ENCODE measurements around the gene TMEM214.

DNA sequence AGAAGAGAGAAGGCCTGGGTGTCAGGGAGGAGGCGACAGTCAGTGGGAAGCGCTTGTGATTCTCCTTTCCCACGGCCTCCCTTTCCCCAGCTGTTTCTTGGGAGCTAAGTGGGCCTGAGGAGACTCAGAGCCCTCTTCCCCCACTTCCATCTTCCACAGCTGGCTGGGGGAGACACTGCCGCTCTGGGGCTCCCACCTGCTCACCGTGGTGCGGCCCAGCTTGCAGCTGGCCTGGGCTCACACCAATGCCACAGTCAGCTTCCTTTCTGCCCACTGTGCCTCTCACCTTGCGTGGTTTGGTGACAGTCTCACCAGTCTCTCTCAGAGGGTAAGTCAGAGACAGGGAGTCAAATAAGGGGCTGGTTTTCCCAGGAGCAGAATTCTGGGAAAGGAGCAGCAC lies 7.1 kb downstream of the TMEM214 start:
- TF ChIP-seq RAD21 (conservative IDR thresholded peaks at IDR 0.05) (no peak), EZH2 (IDR thresholded peaks at IDR 0.05; ENCODE audit: borderline replicate concordance, insufficient read depth, low read length, poor library complexity, severe bottlenecking) (no peak), EP300 (conservative IDR thresholded peaks at IDR 0.05; ENCODE audit: poor library complexity, severe bottlenecking) (no peak), POLR2AphosphoS5 (IDR thresholded peaks at IDR 0.05) (no peak), SMC3 (conservative IDR thresholded peaks at IDR 0.05; ENCODE audit: poor library complexity) (no peak), MXI1 (conservative IDR thresholded peaks at IDR 0.05; ENCODE audit: poor library complexity, severe bottlenecking) (no peak)
- TF ChIP-seq, protein P1, sequence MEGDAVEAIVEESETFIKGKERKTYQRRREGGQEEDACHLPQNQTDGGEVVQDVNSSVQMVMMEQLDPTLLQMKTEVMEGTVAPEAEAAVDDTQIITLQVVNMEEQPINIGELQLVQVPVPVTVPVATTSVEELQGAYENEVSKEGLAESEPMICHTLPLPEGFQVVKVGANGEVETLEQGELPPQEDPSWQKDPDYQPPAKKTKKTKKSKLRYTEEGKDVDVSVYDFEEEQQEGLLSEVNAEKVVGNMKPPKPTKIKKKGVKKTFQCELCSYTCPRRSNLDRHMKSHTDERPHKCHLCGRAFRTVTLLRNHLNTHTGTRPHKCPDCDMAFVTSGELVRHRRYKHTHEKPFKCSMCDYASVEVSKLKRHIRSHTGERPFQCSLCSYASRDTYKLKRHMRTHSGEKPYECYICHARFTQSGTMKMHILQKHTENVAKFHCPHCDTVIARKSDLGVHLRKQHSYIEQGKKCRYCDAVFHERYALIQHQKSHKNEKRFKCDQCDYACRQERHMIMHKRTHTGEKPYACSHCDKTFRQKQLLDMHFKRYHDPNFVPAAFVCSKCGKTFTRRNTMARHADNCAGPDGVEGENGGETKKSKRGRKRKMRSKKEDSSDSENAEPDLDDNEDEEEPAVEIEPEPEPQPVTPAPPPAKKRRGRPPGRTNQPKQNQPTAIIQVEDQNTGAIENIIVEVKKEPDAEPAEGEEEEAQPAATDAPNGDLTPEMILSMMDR (IDR thresholded peaks at IDR 0.05; ENCODE audit: poor library complexity, severe bottlenecking), result no peak
- TF ChIP-seq, protein P2, sequence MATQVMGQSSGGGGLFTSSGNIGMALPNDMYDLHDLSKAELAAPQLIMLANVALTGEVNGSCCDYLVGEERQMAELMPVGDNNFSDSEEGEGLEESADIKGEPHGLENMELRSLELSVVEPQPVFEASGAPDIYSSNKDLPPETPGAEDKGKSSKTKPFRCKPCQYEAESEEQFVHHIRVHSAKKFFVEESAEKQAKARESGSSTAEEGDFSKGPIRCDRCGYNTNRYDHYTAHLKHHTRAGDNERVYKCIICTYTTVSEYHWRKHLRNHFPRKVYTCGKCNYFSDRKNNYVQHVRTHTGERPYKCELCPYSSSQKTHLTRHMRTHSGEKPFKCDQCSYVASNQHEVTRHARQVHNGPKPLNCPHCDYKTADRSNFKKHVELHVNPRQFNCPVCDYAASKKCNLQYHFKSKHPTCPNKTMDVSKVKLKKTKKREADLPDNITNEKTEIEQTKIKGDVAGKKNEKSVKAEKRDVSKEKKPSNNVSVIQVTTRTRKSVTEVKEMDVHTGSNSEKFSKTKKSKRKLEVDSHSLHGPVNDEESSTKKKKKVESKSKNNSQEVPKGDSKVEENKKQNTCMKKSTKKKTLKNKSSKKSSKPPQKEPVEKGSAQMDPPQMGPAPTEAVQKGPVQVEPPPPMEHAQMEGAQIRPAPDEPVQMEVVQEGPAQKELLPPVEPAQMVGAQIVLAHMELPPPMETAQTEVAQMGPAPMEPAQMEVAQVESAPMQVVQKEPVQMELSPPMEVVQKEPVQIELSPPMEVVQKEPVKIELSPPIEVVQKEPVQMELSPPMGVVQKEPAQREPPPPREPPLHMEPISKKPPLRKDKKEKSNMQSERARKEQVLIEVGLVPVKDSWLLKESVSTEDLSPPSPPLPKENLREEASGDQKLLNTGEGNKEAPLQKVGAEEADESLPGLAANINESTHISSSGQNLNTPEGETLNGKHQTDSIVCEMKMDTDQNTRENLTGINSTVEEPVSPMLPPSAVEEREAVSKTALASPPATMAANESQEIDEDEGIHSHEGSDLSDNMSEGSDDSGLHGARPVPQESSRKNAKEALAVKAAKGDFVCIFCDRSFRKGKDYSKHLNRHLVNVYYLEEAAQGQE (IDR thresholded peaks at IDR 0.05; ENCODE audit: borderline replicate concordance), result no peak
